Right atrium auricular region (tissue), 2 donors: ENCODE results near the gene GPC3. TPM values are rescaled to one million over a fixed set of nuclear protein-coding genes. Genes with fewer than 3 reads are reported as not detected.

ENCODE experiments used
- DNase-seq: peaks from one replicate; pipeline ENCODE4 v3.0.0-alpha.2; 2019; ENCODE audit warnings: low spot score
- H3K27ac ChIP-seq, 2 donors: fragments of 200-600 bp; sonication (generic); 1 replicate in 1 of 2; 2 replicates in 1 of 2; pipeline ENCODE4 v1.5.1; 2016 to 2019
- H3K27me3 ChIP-seq, 2 donors: fragments of 200-600 bp; sonication (generic); one replicate each; pipeline versions ENCODE4 v1.5.1 to v1.6.0; 2017 to 2019
- H3K36me3 ChIP-seq: fragments of 200-600 bp; sonication (generic); one replicate; pipeline ENCODE4 v1.5.1; 2016
- H3K4me1 ChIP-seq, 2 donors: fragments of 200-600 bp; sonication (generic); one replicate each; pipeline versions ENCODE4 v1.5.1 to v1.6.0; 2017 to 2019
- H3K4me3 ChIP-seq, 2 donors: fragments of 200-600 bp; sonication (generic); 1 replicate in 1 of 2; 2 replicates in 1 of 2; pipeline ENCODE4 v1.5.1; 2017 to 2019; ENCODE audit warnings: mild to moderate bottlenecking in 1 of 2, moderate library complexity in 1 of 2
- H3K9me3 ChIP-seq, 2 donors: fragments of 200-600 bp; sonication (generic); one replicate each; pipeline ENCODE4 v1.5.1; 2019
- CTCF ChIP-seq, 2 donors: fragments of 200-600 bp; sonication (generic); IDR thresholded peaks; one replicate each; pipeline ENCODE4 v1.5.1; 2019; ENCODE audit warnings: antibody characterized with exemption in 2 of 2
- total RNA-seq, 2 donors: library from RNA; depleted of rRNA; stranded (reverse); fragments of >200 nt; gene quantifications; one replicate each; pipeline ENCODE4 v1.1.0, GENCODE V29; 2016

The GPC3 gene
- total RNA-seq, 2 donors from 2014 or later, result 3.5 to 18.6 TPM

GRCh38 chrX:133569217-133569616 lies 416.2 kb downstream of the GPC3 start:
- no peak overlapping the region for H3K27ac ChIP-seq
- H3K27me3 ChIP-seq, result no peaks in the 10 kb centered on the region
- peaks cover 0 to 14% of the 10 kb centered on the region in 2 donors for H3K9me3 ChIP-seq
- no peak for TF ChIP-seq CTCF (IDR thresholded peaks at IDR 0.05)
- no peaks in the 10 kb centered on the region for H3K36me3 ChIP-seq
- DNase-seq, result no peak
- no peaks in the 10 kb centered on the region for H3K4me1 ChIP-seq
- H3K4me3 ChIP-seq, result no peak overlapping the region

GRCh38 chrX:133568109-133568508 lies 417.3 kb downstream of the GPC3 start:
- no peak overlapping the region for H3K4me3 ChIP-seq
- H3K27ac ChIP-seq, result no peak overlapping the region

GRCh38 chrX:133566876-133567275 lies 418.5 kb downstream of the GPC3 start:
- Histone ChIP-seq H3K27ac (no peak overlapping the region), H3K9me3 (no peaks in the 10 kb centered on the region), H3K4me1 (no peaks in the 10 kb centered on the region), H3K4me3 (no peak overlapping the region), H3K36me3 (no peaks in the 10 kb centered on the region), H3K27me3 (no peaks in the 10 kb centered on the region)
- DNase-seq, result no peak
- TF ChIP-seq CTCF (IDR thresholded peaks at IDR 0.05), result no peak

More at GRCh38 chrX:133568109-133568508, 417.3 kb downstream of the GPC3 start:
- H3K36me3 ChIP-seq, result no peaks in the 10 kb centered on the region
- H3K27me3 ChIP-seq, result no peaks in the 10 kb centered on the region
- DNase-seq, result no peak
- no peak for TF ChIP-seq CTCF (IDR thresholded peaks at IDR 0.05)
- H3K4me1 ChIP-seq, result no peaks in the 10 kb centered on the region
- peaks cover 0 to 10% of the 10 kb centered on the region in 2 donors for H3K9me3 ChIP-seq

GRCh38 chrX:133563705-133564104 lies 421.7 kb downstream of the GPC3 start:
- no peak for TF ChIP-seq CTCF (IDR thresholded peaks at IDR 0.05)
- Histone ChIP-seq H3K9me3 (no peaks in the 10 kb centered on the region), H3K4me1 (no peaks in the 10 kb centered on the region), H3K27me3 (no peaks in the 10 kb centered on the region), H3K27ac (no peak overlapping the region), H3K36me3 (no peaks in the 10 kb centered on the region), H3K4me3 (no peak overlapping the region)
- no peak for DNase-seq

GRCh38 chrX:133561251-133561650 lies 424.1 kb downstream of the GPC3 start:
- no peaks in the 10 kb centered on the region for H3K36me3 ChIP-seq
- H3K4me1 ChIP-seq, result no peaks in the 10 kb centered on the region
- no peak overlapping the region for H3K4me3 ChIP-seq
- no peak for TF ChIP-seq CTCF (IDR thresholded peaks at IDR 0.05)
- H3K27me3 ChIP-seq, result no peaks in the 10 kb centered on the region
- no peak for DNase-seq
- no peak overlapping the region for H3K27ac ChIP-seq
- no peaks in the 10 kb centered on the region for H3K9me3 ChIP-seq

GRCh38 chrX:133559909-133560308 lies 425.5 kb downstream of the GPC3 start:
- peaks cover 0 to under 1% of the 10 kb centered on the region in 2 donors for H3K9me3 ChIP-seq
- H3K4me1 ChIP-seq, result no peaks in the 10 kb centered on the region
- no peak for DNase-seq
- H3K36me3 ChIP-seq, result no peaks in the 10 kb centered on the region
- H3K27me3 ChIP-seq, result no peaks in the 10 kb centered on the region
- no peak overlapping the region for H3K27ac ChIP-seq
- no peak overlapping the region for H3K4me3 ChIP-seq
- no peak for TF ChIP-seq CTCF (IDR thresholded peaks at IDR 0.05)
